ENCODE data around the gene EIF2B5.

EIF2B5 gene

GRCh38 chr3:184165543-184165942 is 30.4 kb downstream of the EIF2B5 start:
- Histone ChIP-seq H3K36me3 (replicated peaks) (peaks cover 68% of the 10 kb centered on the region), H3K27me3 (replicated peaks) (no peaks in the 10 kb centered on the region), H3K27ac (no peak overlapping the region), H3K4me3 (ENCODE audit: low read depth, low read length) (no peak overlapping the region)
- TF ChIP-seq CTCF (IDR thresholded peaks at IDR 0.05; ENCODE audit: low read depth, low read length, missing control alignments), result no peak
- DNase-seq, result no peak
- in situ Hi-C loops (cut with HindIII; ENCODE audit: low pct_ligation_motif_present, low sequenced_read_pairs), result no loop called here

- Histone ChIP-seq H3K4me3 (ENCODE audit: low read depth, low read length) (no peak overlapping the region), H3K27me3 (replicated peaks) (no peaks in the 10 kb centered on the region), H3K27ac (no peak overlapping the region), H3K36me3 (replicated peaks) (peaks cover 78% of the 10 kb centered on the region)
- TF ChIP-seq CTCF (IDR thresholded peaks at IDR 0.05; ENCODE audit: low read depth, low read length, missing control alignments), result no peak
- in situ Hi-C loops (cut with HindIII; ENCODE audit: low pct_ligation_motif_present, low sequenced_read_pairs), result no loop called here
- DNase-seq, result no peak
Measured at GRCh38 chr3:184166671-184167070, 31.5 kb downstream of the EIF2B5 start.

GRCh38 chr3:184167786-184168185 is 32.6 kb downstream of the EIF2B5 start:
- in situ Hi-C loops (cut with HindIII; ENCODE audit: low pct_ligation_motif_present, low sequenced_read_pairs), result no loop called here
- Histone ChIP-seq H3K27me3 (replicated peaks) (no peaks in the 10 kb centered on the region), H3K4me3 (ENCODE audit: low read depth, low read length) (no peak overlapping the region), H3K27ac (peak overlapping the region; percentile 95), H3K36me3 (replicated peaks) (peaks cover 82% of the 10 kb centered on the region)
- no peak for DNase-seq
- TF ChIP-seq CTCF (IDR thresholded peaks at IDR 0.05; ENCODE audit: low read depth, low read length, missing control alignments), result no peak

- Histone ChIP-seq H3K27ac (peak overlapping the region; percentile 95), H3K36me3 (replicated peaks) (peaks cover 75% of the 10 kb centered on the region), H3K4me3 (ENCODE audit: low read depth, low read length) (no peak overlapping the region), H3K27me3 (replicated peaks) (no peaks in the 10 kb centered on the region)
- in situ Hi-C loops (cut with HindIII; ENCODE audit: low pct_ligation_motif_present, low sequenced_read_pairs), result no loop called here
- no peak for TF ChIP-seq CTCF (IDR thresholded peaks at IDR 0.05; ENCODE audit: low read depth, low read length, missing control alignments)
- DNase-seq, result peak; percentile 77
Measured at GRCh38 chr3:184168363-184169120, 33.4 kb downstream of the EIF2B5 start.

GRCh38 chr3:184169896-184170875 is 35.0 kb downstream of the EIF2B5 start:
- peaks cover 63% of the 10 kb centered on the region for H3K36me3 ChIP-seq (replicated peaks)
- no peak for TF ChIP-seq CTCF (IDR thresholded peaks at IDR 0.05; ENCODE audit: low read depth, low read length, missing control alignments)
- no peak for DNase-seq
- in situ Hi-C loops (cut with HindIII; ENCODE audit: low pct_ligation_motif_present, low sequenced_read_pairs), result no loop called here
- no peaks in the 10 kb centered on the region for H3K27me3 ChIP-seq (replicated peaks)
- no peak overlapping the region for H3K4me3 ChIP-seq (ENCODE audit: low read depth, low read length)
- H3K27ac ChIP-seq, result no peak overlapping the region
